HG02610 (cell line): ENCODE measurements around the gene DOCK2.

Source experiments
- ATAC-seq: cut with Tn5 transposase; IDR thresholded peaks from one replicate; pipeline ENCODE4 v1.9.1; 2021; ENCODE audit warnings: mild to moderate bottlenecking, moderate library complexity; ENCODE audit not compliant: unreplicated experiment

The DOCK2 gene

DNA sequence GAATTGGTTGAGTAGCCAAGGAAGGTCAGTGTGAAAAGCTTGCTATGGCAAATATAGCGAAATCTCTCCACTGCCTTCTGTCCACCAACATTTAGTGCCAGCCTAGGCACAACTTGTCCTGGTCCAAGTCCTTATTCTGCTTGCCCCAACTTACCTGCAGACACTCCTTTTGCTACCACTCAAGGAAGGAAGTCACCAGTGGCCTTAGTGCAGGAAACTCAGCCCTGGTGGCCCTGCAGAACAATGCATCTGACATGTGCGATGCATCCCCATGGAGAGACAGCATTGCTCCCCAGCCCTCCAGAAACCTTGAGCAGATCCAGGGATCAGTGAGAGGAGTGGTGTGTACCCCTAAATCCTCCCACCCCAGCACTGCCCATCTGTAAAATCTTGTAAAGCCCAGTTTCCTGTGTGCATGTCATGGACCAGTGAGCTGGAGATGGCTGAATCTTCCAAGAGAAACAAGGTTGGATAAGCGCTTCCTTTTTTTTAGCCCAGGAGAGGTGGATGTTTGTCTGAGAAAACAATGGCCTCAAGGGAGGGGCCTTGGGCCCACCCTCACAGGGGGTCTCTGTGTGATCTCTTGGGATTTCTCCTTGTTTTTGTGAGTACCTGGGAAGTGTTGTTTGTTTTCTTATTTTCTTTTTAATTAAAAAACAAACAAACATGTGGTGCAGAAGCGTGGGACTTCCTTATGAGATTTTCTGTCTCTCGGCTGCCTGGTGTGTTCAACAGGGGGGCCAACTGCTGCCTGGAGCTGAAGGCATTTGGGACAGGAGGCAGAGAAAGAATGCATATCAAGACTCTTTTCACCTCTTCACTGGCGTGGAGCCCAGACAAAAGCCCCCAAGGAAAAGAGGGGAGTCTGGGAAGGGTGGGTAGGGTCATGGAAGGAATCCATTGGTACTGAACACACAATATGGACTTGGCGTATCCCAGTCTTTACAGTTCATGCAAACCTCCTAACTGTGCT, 472.3 kb downstream of the DOCK2 start:
- ATAC-seq: no peak

DNA sequence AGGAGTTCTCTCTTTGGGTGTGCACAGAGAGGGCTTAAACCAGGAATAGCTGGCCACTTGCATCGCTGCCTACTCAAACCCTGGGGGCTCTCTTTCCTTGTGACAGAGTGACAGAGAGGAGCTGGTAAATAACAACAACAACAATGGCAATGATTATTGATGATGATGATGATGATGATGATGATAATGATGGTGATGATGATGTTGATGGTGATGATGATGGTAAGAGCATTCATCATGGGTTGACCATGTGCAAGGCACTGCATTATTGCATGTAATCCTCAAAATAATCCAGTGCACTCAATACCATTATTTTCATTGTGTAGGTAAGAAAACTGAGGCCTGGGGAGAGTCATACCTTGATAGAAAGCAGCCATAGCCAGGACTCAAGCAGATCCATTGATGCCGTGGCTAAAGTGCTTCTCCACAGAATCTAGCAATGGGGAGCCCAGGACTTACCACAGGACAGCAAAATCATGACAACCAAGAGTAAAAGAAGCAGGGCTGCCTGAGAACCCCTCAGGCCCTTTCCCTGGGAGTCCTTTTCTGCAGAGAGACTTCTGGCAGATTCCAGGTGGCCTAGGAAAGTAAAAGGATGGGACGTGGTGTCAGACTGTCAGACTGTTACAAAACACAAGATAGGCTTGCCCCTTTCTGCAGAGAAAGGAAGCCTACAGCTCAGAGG, 473.5 kb downstream of the DOCK2 start:
- ATAC-seq: no peak

DNA sequence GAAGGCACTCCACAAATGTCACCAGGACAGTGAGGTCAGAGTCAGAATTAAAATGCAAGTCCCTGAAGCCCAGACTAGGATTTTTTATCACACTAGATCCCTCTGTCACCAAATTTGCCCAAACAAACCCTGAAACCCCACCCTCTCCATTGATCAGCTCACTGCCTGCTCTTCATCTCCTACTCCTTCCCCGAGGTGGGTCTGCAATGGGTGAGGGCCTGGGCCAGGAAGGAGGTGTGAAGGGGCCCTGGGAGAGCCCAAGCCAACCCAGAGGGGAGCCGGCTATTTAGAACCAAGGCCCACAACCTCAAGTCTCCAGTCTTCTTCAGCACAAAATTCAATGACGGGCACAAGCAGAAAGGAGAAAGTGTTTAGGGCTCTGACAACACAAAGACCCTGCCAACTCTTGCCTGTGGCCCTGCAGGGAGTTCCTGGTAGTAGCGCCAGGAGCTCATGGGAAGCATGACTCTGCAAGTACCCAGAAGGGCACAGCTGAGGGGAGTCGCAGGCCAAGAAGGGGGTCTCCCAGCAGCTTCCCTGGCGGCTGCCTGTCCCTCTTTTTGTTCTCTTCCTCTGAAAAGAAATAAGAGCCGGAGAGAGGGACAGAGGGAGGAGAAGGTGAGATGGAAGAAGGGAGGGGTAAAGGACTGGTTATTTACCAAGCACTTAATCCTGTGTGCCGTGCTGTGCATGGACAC, 474.2 kb downstream of the DOCK2 start:
- no peak for ATAC-seq

DNA sequence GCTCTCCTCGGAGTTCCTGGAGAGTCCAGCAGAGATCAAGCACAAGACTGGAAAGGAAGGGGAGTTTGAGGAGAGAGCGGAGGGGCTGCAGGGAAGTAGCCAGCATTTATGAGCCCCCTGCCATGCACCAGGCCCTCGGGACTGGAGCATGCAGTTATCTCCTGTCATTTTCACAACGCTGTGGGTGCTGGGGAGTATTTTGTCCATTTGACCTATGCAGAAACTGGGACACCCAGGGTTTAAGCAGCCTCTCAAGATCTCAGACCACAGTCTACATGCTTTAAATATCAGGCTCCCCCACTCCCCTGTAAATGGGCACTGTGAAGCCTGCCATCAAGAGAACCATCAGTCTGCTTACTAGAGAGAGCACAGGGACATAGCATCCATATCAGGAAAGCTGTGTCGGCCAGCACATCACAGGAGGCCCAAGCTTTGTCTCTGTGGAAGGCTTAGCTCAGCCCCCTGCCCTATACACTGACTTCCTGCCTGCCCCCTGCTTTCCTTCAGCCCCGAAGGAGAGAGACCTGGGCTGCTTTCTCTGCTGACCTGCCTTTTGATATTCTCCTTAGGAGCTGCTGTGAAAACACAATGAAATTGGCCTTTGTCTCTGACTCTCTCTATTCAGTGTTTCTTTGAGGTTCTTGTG, 475.9 kb downstream of the DOCK2 start:
- no peak for ATAC-seq

DNA sequence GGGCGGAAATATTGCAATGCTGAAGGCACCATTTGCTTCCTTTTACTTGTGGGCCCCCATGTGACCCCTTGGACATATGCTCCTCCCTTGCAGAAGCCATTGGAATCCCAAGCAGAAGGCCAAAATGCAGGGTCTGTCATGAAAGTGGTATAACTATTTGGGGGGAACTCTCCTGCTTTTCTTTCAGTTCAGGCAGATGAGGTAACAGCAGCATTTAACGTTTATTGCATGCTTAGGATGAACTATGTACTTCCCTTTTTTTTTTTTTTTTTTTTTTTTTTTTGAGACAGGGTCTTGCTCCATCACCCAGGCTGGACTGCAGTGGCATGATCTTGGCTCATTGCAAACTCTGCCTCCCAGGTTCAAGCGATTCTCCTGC, 476.4 kb downstream of the DOCK2 start:
- no peak for ATAC-seq

DNA sequence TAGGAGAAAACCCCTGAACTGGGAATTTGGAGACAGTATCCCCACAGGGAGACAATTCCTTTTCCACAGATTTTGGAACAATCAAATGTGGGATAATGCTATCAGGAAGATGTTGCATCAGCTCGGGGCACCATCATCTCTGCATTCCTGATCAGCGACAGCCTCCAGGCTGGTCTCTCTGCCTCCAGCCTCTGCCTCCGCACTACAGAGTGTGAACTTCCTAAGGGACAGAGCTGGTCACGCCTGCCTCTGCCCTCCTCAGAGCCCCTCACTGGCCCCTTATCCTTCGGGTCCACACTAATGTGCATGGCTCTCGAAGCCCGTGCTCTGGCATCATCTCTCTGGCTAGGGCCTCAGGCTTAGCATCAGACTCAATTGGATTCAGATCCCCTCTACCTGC, 477.2 kb downstream of the DOCK2 start:
- no peak for ATAC-seq

DNA sequence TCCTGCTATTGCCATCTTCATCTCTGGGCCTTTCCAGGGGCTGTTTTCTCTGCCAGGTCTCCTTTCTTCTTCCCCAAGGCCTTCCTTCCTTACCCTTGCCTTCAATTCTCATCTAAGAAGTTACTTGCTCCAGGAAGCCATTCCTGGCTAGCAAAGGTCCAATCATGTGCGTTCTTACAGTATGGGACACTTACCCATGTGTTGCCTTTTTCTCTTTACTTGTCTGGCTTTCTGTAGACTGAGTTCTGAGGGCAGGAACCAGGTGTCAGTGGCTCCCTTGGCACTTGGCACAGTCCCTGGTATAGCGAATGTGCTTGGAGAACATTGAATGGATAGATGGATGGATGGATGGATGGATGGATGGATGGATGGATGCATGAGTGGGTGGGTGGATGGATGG, 478.9 kb downstream of the DOCK2 start:
- ATAC-seq: no peak

DNA sequence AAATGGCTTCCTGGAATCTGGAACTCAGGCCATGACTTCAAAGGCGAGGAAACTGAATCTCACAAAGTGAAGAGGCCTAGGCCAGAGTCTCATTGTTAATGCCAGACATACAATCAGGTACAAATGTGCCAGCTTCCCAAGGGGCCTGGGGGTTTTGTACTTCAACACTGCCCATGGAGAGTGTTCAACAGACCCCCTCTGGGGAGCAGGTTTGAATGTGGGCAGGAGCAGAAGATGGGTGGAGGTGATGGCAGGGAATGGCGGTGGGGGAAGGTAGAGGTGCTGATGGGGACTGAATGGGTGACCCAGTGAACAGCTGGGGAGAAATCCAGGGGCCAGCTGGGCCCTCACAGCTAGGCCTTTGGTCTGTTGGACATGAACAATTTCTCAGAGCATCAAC, 480.7 kb downstream of the DOCK2 start:
- no peak for ATAC-seq

DNA sequence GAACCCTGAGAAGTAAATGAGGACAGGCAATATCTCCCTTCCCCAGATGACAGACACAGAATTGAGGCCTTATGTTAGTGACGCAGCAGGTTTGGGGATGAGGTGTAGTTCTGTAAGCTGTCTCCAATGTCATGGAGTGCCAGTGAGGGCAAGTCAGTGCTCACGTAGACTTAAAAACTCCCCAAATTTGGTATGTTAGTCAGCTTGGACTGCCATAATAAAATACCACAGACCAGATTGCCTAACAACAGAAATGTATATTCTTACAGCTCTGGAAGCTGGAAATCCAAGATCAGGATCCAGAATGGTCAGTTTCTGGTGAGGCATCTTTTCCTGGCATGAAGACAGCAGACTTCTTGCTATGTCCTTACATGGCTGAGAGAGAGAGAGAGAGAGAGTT, 483.5 kb downstream of the DOCK2 start:
- no peak for ATAC-seq

DNA sequence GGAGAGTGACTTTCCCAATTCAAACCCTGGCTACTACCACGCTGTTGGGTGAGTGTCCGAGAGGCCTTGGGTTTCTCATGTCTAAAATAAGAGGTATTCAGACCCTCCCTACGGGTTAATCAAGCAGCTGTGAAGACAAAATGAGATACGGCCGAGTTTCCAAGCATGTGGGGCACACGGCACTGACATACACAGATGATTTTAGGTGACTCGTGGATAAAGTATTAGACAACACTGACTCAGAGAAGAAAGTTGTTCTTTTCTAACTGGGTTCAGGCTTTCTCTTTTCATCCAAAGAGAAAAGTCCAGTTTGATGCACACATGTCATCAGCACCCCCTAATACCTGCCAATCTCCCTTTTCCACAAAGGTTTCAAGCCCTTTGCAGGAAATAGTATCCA, 484.2 kb downstream of the DOCK2 start:
- ATAC-seq: no peak

DNA sequence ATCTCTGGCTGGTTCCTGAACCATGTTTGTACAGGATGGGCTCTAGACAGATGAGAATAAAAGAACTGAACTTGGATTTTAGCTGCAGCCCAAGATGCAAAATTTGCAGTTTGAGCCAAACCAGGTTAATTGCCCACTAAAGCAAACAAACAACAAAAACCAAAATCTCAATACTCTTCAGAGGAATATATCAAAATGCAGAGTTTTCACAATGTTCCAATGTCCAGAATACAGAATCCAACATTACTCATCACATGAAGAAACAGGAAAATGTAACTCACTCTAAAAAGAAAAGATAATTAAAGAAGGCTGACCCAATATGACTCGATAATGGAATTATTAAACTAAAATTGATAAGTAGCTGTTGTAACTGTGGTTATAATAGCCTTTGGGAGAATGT, 489.0 kb downstream of the DOCK2 start:
- no peak for ATAC-seq

DNA sequence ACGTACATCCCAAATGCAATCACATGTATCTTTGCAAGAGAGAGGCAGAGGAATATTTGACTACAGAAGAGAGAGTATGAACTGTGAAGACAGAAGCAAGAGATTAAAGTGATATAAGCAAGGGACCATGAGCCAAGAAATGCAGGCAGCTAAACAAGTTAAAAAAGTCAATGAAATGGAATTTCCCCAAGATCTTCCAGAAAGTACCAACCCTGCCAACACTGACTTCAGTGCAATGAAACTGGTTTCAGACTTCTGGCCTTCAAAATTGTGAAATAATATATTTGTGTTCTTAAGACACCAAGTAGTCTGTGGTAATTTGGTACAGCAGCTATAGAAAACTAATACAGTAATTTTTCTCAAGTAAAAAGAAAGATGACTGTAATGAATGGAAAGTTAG, 489.6 kb downstream of the DOCK2 start:
- no peak for ATAC-seq

DNA sequence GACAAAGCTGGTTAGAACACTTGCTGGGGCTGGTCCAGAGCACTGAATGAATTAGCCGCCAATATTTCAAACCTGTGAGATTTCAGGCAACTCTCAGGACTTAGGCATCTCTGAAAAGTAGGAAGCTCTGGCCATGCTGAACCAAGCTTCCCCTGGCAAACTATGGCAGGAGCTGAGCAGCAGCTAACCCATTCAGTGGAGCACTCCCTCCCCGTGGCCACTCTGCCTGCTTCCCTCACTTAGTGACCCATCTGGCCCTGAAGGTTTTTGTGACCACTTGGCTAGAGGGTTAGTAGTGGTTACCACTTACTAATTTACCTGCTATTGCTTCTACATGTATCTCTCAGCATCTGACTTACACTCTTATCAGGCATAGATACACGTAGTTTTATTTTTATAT, 494.2 kb downstream of the DOCK2 start:
- no peak for ATAC-seq

DNA sequence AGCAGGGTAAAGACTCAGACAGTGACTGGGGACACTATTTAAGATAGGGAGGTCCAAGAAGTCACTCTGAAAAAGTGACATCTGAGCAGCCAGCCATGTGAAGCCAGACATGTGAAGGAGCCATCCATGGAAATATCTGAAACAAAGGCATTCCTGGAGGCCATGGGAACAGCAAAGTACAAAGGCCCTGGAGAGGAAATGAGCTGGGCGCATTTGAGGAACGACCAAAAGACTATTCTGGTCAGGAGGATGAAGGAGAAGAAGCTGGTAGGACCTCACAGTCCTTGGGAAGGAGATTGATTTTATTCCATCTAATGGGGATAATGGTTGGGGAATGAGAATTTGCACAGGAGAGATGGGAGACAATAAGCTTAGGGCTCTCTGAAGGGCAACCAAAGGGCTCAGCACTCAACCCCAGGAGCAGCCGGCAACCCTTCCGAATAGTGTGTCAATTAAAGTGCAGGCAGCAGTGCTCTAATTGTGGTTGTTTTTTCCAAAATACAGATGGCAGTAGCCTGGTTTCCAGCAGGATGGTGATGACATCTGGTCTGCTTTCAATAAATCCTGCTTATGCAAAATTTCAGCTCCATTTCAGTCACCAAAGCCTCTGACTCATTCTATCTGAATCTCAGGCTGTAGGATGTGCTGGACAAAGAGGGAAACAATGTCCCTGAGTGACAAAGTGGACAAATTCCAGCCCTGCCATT, 495.3 kb downstream of the DOCK2 start:
- no peak for ATAC-seq
